NCI-H1436 (cell line): ENCODE data around the gene ARMC9.
A peak's percentile ranks its signal among the peaks of the same experiment; 100 is the strongest.
"Not testable (repeated sequence)": the region's sequence is repeated elsewhere in the genome, so short reads cannot be mapped to it uniquely, and the experiment has no call there.

Experiments
- DNase-seq: peaks from one replicate; lab custom pipeline; 2025; lab: John Stamatoyannopoulos, UW

The ARMC9 gene

GRCh38 chr2:231244382-231245248 is 46.2 kb downstream of the ARMC9 start:
- DNase-seq = no peak

GRCh38 chr2:231245249-231246094 is 47.0 kb downstream of the ARMC9 start:
- DNase-seq = peak; percentile 4

GRCh38 chr2:231246171-231246842 is 47.9 kb downstream of the ARMC9 start:
- no peak for DNase-seq

GRCh38 chr2:231250146-231250545 is 51.7 kb downstream of the ARMC9 start:
- DNase-seq = no peak

- DNase-seq = no peak
These were observed 52.3 kb downstream of the ARMC9 start for GRCh38 chr2:231250698-231251097.

- not testable (repeated sequence) for DNase-seq
These were observed 54.9 kb downstream of the ARMC9 start for GRCh38 chr2:231253292-231253691.

GRCh38 chr2:231256494-231256893 is 58.1 kb downstream of the ARMC9 start:
- no peak for DNase-seq

- no peak for DNase-seq
These were observed 59.3 kb downstream of the ARMC9 start for GRCh38 chr2:231257763-231258162.

- no peak for DNase-seq
These were observed 60.3 kb downstream of the ARMC9 start for GRCh38 chr2:231258701-231259100.

- no peak for DNase-seq
These were observed 60.7 kb downstream of the ARMC9 start for GRCh38 chr2:231259104-231259503.

GRCh38 chr2:231260442-231261208 is 62.2 kb downstream of the ARMC9 start:
- no peak for DNase-seq

- no peak for DNase-seq
These were observed 64.8 kb downstream of the ARMC9 start for GRCh38 chr2:231263118-231263831.

- no peak for DNase-seq
These were observed 72.0 kb downstream of the ARMC9 start for GRCh38 chr2:231270221-231271114.

- no peak for DNase-seq
These were observed 74.6 kb downstream of the ARMC9 start for GRCh38 chr2:231272991-231273390.

- DNase-seq = no peak
These were observed 78.6 kb downstream of the ARMC9 start for GRCh38 chr2:231276987-231277386.

- DNase-seq = no peak
These were observed 79.5 kb downstream of the ARMC9 start for GRCh38 chr2:231277962-231278361.

- DNase-seq = no peak
These were observed 80.4 kb downstream of the ARMC9 start for GRCh38 chr2:231278868-231279267.

- DNase-seq = no peak
These were observed 82.4 kb downstream of the ARMC9 start for GRCh38 chr2:231280846-231281245.

GRCh38 chr2:231284296-231284695 is 85.9 kb downstream of the ARMC9 start:
- no peak for DNase-seq

- DNase-seq = no peak
These were observed 88.5 kb downstream of the ARMC9 start for GRCh38 chr2:231286964-231287363.
